ENCODE measurements around the gene FIZ1.

- TF ChIP-seq CTCF (IDR thresholded peaks at IDR 0.05; ENCODE audit: low read depth, low read length) (no peak), POLR2A (IDR thresholded peaks at IDR 0.05; ENCODE audit: extremely low read depth, insufficient read length) (no peak), MAX (IDR thresholded peaks at IDR 0.05; ENCODE audit: low read depth, low read length) (no peak)
Measured at GRCh38 chr19:55603581-55604292, 4.4 kb upstream of the FIZ1 start.

All from NB4 (cell line).